HepG2 (cell line): ENCODE results near the gene HDGFL2. TPM values are rescaled to one million over a fixed set of nuclear protein-coding genes. Genes with fewer than 3 reads are reported as not detected.

Experiments
- ATAC-seq: fragments of 200-7000 bp; cut with Tn5 transposase; 3 replicates; pipeline ENCODE4 v1.9.1; 2020; ENCODE audit warnings: mild to moderate bottlenecking, moderate library complexity
- BruUV-seq: library from RNA; stranded (reverse); fragments of 400-500 nt; replicated peaks from 2 replicates; lab custom pipeline; 2021; lab: Mats Ljungman, UMichigan
- CTCF ChIA-PET: fragments of 300-600 bp; formaldehyde crosslinking; extraction: SDS; loops from one replicate; lab custom pipeline; 2021; ENCODE audit warnings: low total read pairs, inconsistent platforms, low intra/inter-chr PET ratio; lab: Yijun Ruan, JAX
- POLR2A ChIA-PET: fragments of 350-600 bp; sonication (Branson Sonifier 250); formaldehyde crosslinking; loops from one replicate; lab custom pipeline; 2020; ENCODE audit warnings: antibody characterized with exemption, inconsistent platforms; lab: Yijun Ruan, JAX
- DNase-seq: peaks from one replicate; pipeline ENCODE4 v3.0.0-alpha.2; 2015; ENCODE audit warnings: low spot score
- FAIRE-seq: peaks from 3 replicates; lab custom pipeline; 2011; peaks lifted over from hg19 to GRCh38; lab: Jason Lieb, UNC
- H2AFZ ChIP-seq: one replicate; pipeline ENCODE4 v1.6.1; 2011; ENCODE audit warnings: low read length, inconsistent platforms
- H3K27ac ChIP-seq: fragments of 300-600 bp; 3 replicates; pipeline ENCODE4 v1.8.0; 2011; ENCODE audit warnings: mixed run types, mild to moderate bottlenecking, mixed read lengths, low read length, inconsistent platforms; ENCODE audit not compliant: insufficient read depth; ENCODE audit errors: extremely low read length
- H3K27me3 ChIP-seq, 2 experiments: fragments of 200-600 bp in 1 of 2; 2 replicates in 1 of 2; 3 replicates in 1 of 2; pipeline versions ENCODE4 v1.6.0 to v1.8.0; 2011; ENCODE audit warnings: low read length in 2 of 2, mild to moderate bottlenecking in 2 of 2, moderate library complexity in 2 of 2, inconsistent platforms in 1 of 2; ENCODE audit not compliant: insufficient read depth in 2 of 2, control insufficient read depth in 1 of 2
- H3K36me3 ChIP-seq, 2 experiments: fragments of 200-600 bp in 1 of 2; replicated peaks in 1 of 2; 2 replicates in 1 of 2; 3 replicates in 1 of 2; pipeline versions ENCODE4 v1.5.1 to v1.8.0; 2011; ENCODE audit warnings: low read length in 2 of 2, inconsistent platforms in 1 of 2; ENCODE audit not compliant: insufficient read depth in 2 of 2, control insufficient read depth in 1 of 2
- H3K4me1 ChIP-seq: 2 replicates; pipeline ENCODE4 v1.5.1; 2012; ENCODE audit warnings: low read length, inconsistent platforms; ENCODE audit not compliant: insufficient read depth
- H3K4me2 ChIP-seq: 2 replicates; pipeline ENCODE4 v1.6.0; 2011; ENCODE audit warnings: low read depth, low read length, inconsistent platforms
- H3K4me3 ChIP-seq, 3 experiments: fragments of 200-600 bp in 1 of 3; sonication (generic), shearing (Covaris generic) in 1 of 3; replicated peaks in 1 of 3; 2 replicates each; pipeline ENCODE4 v1.5.1; 2011 to 2016; ENCODE audit warnings: low read length in 3 of 3, inconsistent platforms in 2 of 3, low read depth in 2 of 3, mild to moderate bottlenecking in 2 of 3, control low read depth in 1 of 3, mixed read lengths in 1 of 3; ENCODE audit not compliant: insufficient read depth in 1 of 3
- H3K79me2 ChIP-seq: one replicate; pipeline ENCODE4 v1.6.1; 2011; ENCODE audit warnings: low read length, inconsistent platforms; ENCODE audit not compliant: insufficient read depth
- H3K9ac ChIP-seq: 2 replicates; pipeline ENCODE4 v1.6.0; 2011; ENCODE audit warnings: mild to moderate bottlenecking, low read depth, low read length, inconsistent platforms; ENCODE audit not compliant: insufficient read depth
- H3K9me3 ChIP-seq: 2 replicates; pipeline ENCODE4 v1.5.1; 2012; ENCODE audit warnings: mild to moderate bottlenecking, low read length
- H4K20me1 ChIP-seq: 2 replicates; pipeline ENCODE4 v1.6.0; 2011; ENCODE audit warnings: inconsistent platforms, mild to moderate bottlenecking, low read length, moderate library complexity; ENCODE audit not compliant: insufficient read depth
- DMAP1 ChIP-seq: IDR thresholded peaks from 2 replicates; pipeline ENCODE4 v1.6.1; 2016
- POLR2A ChIP-seq, 2 experiments: IDR thresholded peaks; 2 replicates each; pipeline ENCODE4 v1.6.1; 2011; ENCODE audit warnings: low read depth in 2 of 2, low read length in 2 of 2, mild to moderate bottlenecking in 1 of 2, moderate library complexity in 1 of 2; ENCODE audit not compliant: insufficient read depth in 1 of 2
- POLR2AphosphoS2 ChIP-seq: IDR thresholded peaks from 2 replicates; pipeline ENCODE4 v1.6.1; 2011; ENCODE audit warnings: low read depth, low read length, improper control_type of control experiment
- RBFOX2 ChIP-seq: fragments of 200-400 bp; formaldehyde crosslinking; IDR thresholded peaks from 2 replicates; pipeline ENCODE4 v1.6.1; 2017; ENCODE audit warnings: low read depth, mild to moderate bottlenecking, low read length
- RFXAP ChIP-seq: sonication (generic); formaldehyde crosslinking; IDR thresholded peaks from 2 replicates; pipeline ENCODE4 v1.4.0; 2020; ENCODE audit warnings: missing genetic modification reagents, borderline replicate concordance
- ZNF124 ChIP-seq: sonication (generic); formaldehyde crosslinking; IDR thresholded peaks from 2 replicates; pipeline ENCODE4 v1.4.0; 2020; ENCODE audit warnings: missing genetic modification reagents
- ZNF354B ChIP-seq: sonication (generic); formaldehyde crosslinking; IDR thresholded peaks from 2 replicates; pipeline ENCODE4 v1.8.0; 2022; ENCODE audit warnings: mild to moderate bottlenecking, missing genetic modification reagents
- WGBS: methylation state at CpG from one replicate; pipeline ENCODE4 v1.1.6; 2017; ENCODE audit warnings: low lambda C conversion rate; 5-methylcytosine and 5-hydroxymethylcytosine counted together
- in situ Hi-C: cut with HindIII; loops from 2 replicates; pipeline ENCODE4 v1.10.0; 2017; ENCODE audit warnings: low pct_unique_long_range_greater_than_20kb; ENCODE audit not compliant: extremely low pct_ligation_motif_present
- intact Hi-C: fragments of 100-400 bp; cut with micrococcal nuclease; formaldehyde crosslinking; loops from one replicate; pipeline ENCODE4 v1.10.0; 2022; ENCODE audit not compliant: unreplicated experiment
- polyA plus RNA-seq, 8 experiments: library from polyadenylated mRNA; depleted of rRNA in 3 of 8; stranded (reverse) in 7 of 8; unstranded in 1 of 8; fragments of >200 nt; fragmentation: Illumina TruSeq in 4 of 8; extraction: Trizol in 4 of 8; gene quantifications; 2 replicates each; pipeline versions ENCODE4 v1.2.1 to v1.2.3, GENCODE V29; 2011 to 2016; ENCODE audit warnings: low read depth in 4 of 8, missing spikeins in 1 of 8, mixed read lengths in 1 of 8; ENCODE audit not compliant: insufficient read depth in 1 of 8
- total RNA-seq, 5 experiments: library from RNA; depleted of rRNA; stranded (reverse); fragments of >200 nt; fragmentation: Illumina TruSeq; extraction: Trizol; gene quantifications; 2 replicates each; pipeline ENCODE4 v1.2.3, GENCODE V29; 2016; ENCODE audit warnings: low read depth in 1 of 5

HDGFL2 gene
- total and polyA plus RNA-seq, 2 of the 13 experiments (the other 11 are each of a cell fraction or from before 2014, with no cell fraction given), result 20.0 to 51.1 TPM

DNA sequence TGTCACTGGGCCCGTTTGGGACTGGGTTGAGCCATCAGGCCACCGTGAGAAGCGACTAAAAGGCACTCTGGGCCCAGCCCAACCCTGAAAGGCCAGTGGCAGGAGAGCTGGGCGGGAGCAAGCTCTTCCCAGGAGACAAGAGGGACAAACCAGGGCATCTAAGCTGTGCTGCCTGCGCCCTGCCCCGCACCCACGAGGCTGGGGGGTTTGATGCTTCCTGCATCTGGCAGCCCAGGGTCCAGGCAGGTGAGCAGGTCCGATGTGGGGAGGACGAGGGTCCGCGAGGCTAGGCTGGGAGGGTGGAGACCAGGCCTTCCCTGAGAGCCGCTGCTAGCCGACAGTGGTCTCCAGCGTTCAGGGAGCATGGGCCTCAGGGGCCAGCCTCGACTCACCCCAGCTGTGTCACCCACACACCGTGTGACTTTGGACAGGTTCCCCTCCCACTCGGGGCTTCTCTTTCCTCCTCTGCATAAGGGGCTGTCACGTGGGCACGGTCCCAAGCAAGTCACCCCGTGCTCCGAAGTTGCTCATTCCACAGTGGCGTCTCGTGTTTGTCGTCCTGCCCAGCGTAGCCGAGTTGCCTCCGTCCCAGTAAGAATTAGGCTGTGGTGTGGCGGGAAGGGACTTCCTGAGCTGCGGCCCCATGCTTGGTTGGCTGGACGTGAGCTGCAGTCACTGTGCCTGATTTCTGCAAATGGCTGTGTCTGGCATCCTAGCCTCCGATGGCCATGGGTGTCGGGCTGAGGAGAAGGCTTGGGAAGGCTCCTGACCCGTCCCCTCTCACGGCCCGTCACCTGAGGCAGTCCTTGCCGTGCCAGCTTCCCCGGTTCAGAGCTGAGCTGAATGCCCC is 30.4 kb downstream of the HDGFL2 start (continued):
- no peak for TF ChIP-seq POLR2AphosphoS2
- TF ChIP-seq ZNF354B (CRISPR knock-in tag), result no peak
- TF ChIP-seq POLR2A (IDR thresholded peaks at IDR 0.05; ENCODE audit: insufficient read depth in 1 of 2, low read depth in 2 of 2, low read length in 2 of 2), result 0 out of 4 replicates have a peak, but pooled peaks of 1 of the 2 experiments have one; percentile 5
- TF ChIP-seq RFXAP (CRISPR knock-in tag), result no peak
- no peak for TF ChIP-seq DMAP1 (CRISPR knock-in tag)

DNA sequence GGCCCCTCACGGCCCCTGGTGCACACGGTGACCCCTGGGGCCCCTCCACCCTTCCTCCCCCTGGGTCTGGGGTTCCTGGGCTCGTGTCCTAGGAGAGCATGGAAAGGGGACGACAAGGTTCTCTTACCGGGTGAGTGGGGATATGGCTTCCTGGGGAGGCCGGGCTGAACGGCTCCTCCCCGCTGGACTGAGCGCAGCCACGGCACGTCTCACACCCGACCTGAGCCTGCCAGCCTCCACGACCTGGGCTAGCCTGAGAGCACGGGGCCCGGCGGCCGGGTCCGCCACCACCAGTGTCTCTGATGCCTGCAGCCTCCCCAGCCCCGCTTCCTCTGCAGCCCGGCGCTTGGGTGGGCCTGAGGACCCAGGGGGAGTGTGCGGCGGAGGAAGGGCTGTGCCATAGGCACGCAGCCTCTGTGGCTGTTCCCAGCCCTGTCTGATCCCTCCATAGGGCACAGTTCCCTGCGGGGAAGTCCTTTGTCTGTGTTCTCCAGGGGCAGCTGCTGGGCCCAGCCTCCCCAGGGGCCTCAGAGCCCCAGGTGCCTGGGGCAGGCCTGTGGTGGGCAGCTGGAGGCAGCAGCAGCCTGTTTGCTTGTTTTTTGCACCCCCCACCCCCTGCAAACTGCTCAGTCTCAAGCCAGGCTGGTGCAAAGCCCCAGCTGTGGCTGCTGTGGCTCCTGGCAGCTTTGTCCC is 31.2 kb downstream of the HDGFL2 start:
- H3K4me2 ChIP-seq, result no peak overlapping the region
- BruUV-seq, result no TSS peak
- H3K4me3 ChIP-seq, result no peak overlapping the region
- no peak overlapping the region for H3K27ac ChIP-seq
- no peaks in the 10 kb centered on the region for H4K20me1 ChIP-seq
- in situ Hi-C loops (no loop called here), intact Hi-C loops (no loop called here)
- no CpG with 5 or more reads among the region's 25 CpGs for WGBS
- no peak for ATAC-seq
- no peaks in the 10 kb centered on the region for H3K4me1 ChIP-seq
- no peak for FAIRE-seq
- no peak for DNase-seq
- no peaks in the 10 kb centered on the region for H3K79me2 ChIP-seq
- H2AFZ ChIP-seq, result no peak overlapping the region
- H3K27me3 ChIP-seq, result no peaks in the 10 kb centered on the region
- peaks cover 5 to 21% of the 10 kb centered on the region in 2 experiments; a peak in 4 of 5 replicates for H3K36me3 ChIP-seq
- ChIA-PET CTCF (no interaction called here), POLR2A (interaction anchor here (1.2 kb wide), 1 partner anchor 15 kb away, joined by 3 read pairs; the partner anchor contains the start of gene PLIN4)
- TF ChIP-seq RBFOX2, result peak; percentile 19; the same call in 1 of the 2 replicates
- TF ChIP-seq ZNF124, result no peak
- no peaks in the 10 kb centered on the region for H3K9me3 ChIP-seq
- H3K9ac ChIP-seq, result no peak overlapping the region
